Hypothalamus (tissue), 51 donors: ENCODE measurements around the gene ULK3.

Experiments used
- DNase-seq, 51 donors: peaks; one replicate each; lab custom pipeline; 2025; lab: John Stamatoyannopoulos, UW

ULK3 gene

DNA sequence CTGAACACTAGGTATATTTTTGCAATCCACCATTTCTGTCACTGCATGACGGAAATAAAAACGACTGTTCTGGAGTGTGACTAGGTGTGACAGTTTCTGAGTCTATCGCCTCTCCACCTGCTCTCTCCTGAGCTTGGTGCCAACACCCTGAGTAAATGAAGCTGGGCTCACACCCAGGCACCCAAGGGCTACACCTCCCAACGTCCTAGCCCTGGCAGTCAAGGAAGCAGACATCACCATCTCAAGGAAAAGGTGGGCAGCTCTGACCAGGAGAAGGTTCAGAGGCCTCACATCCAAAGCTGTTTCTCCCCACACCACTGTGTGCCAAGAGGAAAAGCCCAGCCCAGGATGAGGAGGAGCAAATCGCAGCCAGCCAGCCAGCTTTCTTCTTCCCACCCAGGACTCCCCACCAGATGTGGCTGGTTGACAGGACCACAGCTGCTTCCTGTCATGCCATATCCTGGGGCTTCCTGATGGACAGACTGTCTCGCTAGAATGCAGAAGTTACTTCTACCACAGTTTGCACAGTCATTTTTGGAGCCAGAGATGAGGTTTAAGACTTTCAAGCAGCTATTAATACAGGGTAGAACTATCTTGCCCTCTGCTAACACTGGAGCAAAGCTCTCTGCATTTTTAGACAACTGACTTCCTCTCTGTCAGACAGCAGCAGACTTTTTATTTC lies 26.9 kb upstream of the ULK3 start:
- peak in 31 of 51 donors; percentile 3 to 53 (median 24) for DNase-seq

DNA sequence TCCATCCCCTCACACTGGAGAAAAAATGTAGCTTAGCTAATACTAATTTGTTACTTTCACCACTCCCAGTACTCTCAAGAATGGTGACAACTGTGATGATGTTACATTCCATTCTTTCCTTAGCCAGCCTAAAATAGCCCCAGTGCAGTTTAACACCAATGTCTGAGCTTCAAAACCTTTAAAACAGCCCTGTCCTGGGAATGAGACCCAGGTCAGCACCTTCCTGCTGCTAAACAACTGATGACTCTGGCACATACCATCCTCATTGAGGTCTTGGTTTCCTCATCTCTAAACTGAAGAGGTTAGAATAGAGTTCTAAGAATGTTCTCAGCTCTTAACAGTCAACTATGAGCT lies 26.4 kb upstream of the ULK3 start:
- DNase-seq, result no peak

DNA sequence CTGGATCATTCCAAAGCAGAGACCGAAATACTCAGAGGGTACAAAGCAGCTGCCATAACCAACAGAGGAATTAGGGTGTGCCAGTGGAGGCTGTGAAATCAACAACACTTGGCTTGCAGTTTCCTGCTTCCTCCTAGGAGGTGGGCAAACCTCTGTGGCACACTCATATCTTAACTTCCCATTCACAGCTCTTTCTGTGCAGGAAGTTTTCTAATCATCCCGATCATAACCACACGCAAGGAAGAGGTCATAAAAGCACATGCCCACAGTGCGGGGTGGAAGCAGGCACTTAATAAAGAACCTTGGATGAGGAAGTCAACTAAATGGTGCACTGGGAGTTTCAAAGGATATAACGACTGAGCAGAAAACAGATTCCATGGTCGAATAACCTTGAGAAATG lies 25.1 kb upstream of the ULK3 start:
- DNase-seq, result peak in 1 of 51 donors; percentile 13

DNA sequence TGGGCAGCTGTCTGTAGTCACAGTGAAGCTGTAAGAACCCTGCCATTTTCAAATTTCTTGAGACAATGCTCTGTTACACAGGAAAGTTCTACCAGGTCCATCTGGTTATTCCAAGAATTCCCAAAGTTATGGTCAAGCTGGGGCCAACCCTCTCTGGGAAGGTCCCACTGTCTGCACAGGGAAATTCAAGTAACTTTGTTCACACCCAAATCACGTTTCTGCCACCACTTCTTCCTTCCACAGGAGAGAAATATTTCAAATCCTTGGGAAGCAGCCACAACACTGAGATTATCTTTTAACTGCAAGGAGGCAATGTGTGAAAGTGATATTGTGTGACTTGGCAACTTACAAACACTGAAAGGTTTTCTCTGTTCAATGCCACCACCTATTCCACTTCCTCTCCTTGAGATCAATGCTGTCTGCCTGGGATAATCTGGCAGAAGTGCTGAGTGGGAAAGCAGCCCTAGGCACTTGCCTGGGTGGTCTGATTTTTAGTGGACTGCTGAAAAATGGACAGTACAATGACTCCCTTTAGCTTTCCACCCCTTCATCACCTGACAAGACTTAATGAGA lies 24.6 kb upstream of the ULK3 start:
- no peak for DNase-seq

DNA sequence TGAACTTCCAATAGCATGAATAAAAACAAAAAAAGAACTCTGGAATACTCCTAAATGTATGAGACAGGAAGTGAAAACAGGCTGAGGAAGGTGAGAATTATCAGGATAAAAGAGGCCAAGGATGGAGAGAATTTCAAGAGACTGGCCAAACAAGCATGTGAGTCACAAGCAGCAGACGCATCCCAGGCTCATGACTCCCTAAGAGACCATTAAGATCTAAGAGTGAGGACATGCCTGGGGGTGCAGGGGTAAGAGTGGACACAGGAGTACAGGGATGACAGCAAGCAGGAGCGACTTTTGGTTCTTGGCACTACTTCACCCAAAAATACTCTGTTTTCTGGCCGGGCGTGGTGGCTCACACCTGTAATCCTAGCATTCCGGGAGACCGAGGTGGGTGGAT lies 23.1 kb upstream of the ULK3 start:
- no peak for DNase-seq

DNA sequence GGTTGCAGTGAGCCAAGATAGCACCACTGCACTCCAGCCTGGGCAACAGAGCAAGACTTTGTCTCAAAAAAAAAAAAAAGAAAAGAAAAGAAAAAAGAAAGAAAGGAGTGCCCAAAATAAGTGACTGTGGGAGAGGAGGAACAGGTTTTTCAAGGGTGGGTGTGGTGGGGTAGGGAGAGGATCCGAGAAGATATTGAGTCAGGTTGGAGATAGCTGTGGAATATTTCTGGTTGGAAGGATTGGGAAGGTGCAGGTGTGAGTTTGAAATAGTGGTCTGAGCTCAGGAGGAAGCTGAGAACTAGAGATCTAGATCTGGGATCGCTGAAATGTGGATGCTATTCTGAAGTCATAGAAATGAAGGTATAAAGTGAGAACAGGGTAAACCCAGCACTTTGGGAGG lies 22.4 kb upstream of the ULK3 start:
- no peak for DNase-seq

DNA sequence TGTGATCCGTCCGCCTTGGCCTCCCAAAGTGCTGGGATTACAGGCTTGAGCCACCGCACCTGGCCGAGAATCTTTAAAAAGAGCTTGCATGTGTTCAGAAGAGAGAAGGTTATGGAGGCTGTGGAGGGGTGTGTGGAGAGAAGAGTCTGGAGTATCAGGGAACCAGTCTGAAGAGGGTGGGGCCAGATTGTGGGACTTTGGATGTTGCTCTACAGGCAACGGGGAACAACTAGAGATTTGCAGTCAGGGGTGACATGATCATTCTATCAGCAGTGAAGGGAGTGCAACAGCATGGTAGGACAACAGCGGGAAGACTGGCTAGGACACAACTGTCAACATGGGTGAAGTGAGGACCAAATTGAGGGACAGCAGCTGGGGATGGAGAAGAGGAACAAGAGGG lies 21.3 kb upstream of the ULK3 start:
- DNase-seq, result no peak

DNA sequence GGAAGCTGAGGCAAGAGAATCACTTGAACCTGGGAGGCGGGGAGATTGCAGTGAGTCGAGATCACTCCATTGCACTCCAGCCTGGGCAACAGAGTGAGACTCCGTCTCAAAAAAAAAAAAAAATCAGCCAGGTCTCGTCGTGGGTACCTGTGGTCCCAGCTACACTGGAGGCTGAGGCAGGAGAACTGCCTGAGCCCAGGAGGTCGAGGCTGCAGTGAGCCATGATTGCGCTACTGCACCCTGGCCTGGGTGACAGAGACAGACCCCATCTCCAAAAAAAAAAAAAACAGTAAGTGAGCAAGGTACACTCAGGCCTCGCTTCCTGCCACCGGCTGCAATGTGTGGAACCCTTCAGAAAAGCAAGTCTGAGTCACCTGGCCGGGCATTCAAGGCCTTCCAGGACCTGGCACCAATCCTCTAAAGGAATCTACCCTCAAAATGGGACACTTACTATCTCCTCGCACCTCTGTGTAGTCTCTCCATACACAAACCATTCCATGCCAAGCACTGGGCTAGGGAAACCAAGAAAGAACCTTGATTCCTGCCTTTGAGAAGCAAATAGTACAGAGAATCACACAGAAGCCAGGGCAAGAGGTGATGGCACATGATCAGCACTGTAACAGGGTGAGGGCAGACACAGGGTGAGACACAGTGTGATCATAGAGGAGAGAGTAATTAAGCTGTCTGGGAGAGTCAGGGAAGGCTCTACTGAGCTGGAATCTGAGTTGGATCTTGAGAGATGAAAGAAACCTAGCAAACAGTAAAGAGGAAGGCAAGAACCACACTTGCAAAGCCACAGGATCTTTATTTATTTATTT lies 20.5 kb upstream of the ULK3 start:
- DNase-seq, result no peak

DNA sequence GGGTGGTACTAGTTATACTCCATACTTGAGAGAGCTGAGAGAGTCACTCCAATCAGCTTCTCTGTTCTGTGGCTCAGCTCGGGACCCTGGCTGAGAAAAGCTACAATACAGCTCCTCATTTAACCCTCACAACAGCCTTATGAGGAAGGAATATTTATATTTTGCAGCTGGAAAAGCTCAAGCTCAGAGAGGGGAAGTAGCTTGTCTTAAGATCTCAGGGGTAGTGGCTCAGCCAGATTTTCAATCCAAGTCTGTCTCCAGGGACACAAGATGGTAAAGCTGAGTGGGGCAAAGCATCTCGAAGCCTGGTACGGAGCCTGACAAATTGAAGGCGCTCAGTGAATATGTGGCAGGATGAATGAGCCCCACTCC lies 15.4 kb upstream of the ULK3 start:
- no peak for DNase-seq

DNA sequence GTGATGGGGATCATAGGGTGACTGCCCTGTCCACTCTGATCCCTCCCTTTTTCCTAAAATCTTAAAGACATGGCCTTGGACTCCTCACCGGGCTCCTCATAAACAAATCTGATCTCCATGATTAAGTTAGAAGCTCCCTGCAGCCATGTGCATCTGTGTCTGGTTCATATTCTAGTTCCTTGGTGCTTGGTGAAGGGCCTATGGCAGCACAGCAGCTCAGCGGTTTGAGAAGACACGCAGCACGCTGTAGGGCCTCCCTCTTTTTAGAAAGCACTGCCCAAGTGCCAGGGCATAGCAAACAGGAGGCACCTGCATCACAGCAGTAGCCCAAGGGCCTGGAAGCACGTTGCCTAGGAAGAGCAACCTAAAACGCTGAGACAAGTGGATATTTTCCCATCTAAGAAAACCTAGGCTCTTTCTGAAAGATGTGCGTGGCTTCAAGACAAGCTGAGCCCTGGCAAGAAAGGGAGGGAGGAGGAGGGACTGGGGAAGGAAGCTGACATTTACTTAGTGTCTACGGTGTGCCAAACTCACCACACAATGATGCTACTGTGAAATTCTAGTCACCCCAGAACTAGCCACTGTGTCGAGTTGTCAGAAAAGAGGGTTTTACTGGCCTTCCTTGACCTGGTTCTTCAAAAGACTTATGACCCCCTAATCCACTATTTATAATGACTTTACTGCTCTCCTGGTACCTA lies 14.9 kb upstream of the ULK3 start:
- peak in 3 of 51 donors; percentile 9 to 23 (median 16) for DNase-seq

DNA sequence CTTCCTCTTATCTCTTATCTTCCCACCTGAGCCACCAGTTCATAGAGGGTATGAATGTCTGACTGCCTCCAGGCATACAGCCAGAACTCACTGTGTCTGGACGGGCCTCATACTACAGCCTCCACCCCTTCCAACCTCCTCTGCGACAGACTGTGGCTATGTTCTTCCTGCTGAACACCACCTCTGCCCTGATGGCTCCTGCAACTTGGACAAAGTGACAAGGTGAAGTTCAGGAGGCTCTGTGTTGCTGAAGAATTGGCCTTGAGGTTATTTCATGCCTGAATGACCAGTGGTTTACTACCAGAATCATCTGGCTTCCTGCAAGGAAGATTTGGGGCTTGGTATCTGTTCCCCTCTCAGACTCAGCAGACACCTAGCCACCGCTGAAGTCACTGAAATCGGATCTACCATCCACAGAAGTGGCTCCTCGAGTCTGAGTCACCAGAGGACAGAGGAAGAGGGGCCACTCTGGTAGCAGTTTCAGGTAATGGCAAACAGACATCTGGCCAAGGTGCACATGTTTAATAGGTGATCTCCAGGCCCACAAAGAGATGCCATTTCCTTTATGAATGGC lies 14.2 kb upstream of the ULK3 start:
- no peak for DNase-seq

DNA sequence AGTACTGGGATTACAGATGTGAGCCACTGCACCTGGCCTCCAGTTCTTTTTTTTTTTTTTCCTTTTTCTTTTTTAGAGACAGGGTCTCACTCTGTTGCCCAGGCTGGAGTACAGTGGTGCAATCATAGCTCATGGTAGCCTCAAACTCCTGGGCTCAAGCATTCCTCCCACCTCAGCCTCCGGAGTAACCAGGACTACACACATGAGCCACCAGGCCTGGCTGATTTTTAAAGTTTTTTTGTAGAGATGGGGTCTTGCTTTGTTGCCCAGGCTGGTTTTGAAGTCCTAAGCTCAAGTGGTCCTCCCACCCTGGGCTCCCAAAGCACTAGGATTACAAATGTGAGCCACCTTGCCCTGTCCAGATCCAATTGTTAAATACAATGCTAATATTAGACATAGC lies 13.6 kb upstream of the ULK3 start:
- no peak for DNase-seq

DNA sequence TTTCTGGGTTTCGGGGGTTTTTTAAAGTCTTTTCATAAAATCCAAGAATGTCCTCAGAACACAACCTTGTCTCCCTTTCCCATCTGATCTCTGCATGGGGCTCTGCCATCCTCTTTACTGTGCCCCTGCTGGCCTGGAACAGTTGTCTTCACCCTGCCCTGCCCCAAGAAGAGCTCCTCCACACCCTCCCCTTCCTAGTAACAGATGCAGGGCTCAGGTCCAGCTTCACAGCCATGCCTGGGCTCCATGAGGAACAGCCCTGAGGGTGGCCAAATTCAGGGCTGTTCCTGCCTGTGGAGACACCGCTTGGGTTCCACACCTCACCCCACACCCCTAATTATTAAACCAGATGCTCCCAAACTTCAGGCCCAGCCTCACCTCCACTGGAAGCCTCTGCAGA lies 12.9 kb upstream of the ULK3 start:
- DNase-seq, result no peak

DNA sequence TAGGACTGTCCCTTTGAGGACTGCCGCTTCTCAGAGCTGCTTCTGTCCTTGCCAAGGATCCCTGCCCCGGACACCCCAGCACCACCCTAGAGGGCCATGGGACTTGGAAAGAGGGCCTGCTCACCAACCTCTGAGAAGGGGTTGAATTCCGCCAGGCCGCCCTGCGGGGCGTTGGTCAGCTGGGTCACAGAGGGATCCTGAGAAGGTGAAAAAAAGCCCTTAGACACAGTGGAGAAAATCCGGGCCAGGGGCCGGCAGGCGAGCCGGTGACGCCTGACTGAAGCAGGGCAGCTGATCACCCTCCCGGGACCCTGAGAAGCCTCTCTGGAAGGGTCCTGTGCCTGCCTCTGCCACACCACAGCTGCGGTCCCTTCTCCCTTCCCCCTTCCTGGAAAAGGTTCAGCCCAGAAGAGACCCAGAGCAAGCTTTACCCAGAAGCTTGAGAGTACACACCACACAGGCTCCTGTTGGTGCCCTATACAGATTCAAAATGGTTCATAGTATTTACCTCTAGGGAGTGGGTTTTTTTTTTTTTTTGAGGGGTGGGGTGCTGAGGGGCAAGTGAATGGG lies 11.6 kb upstream of the ULK3 start:
- DNase-seq, result no peak

DNA sequence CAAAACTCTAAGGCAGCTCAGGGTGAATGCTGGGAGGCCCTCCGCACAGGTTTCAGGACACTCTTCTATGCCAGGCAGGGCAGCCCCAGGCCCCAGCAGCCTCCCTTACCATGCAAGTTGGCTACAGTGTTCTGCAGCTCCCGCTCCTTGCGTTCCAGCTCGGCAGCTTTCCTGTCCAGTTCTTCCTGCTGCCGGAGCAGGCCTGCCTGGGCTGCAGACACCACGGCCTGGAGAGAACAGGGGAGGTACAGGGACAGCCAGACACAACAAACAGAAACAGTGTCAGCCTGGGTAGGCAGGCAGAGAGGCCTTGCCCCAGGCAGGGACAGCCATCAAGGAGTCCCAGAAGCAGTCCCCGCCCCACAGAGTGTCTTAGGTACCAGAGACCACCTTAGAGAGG lies 9.0 kb upstream of the ULK3 start:
- no peak for DNase-seq

DNA sequence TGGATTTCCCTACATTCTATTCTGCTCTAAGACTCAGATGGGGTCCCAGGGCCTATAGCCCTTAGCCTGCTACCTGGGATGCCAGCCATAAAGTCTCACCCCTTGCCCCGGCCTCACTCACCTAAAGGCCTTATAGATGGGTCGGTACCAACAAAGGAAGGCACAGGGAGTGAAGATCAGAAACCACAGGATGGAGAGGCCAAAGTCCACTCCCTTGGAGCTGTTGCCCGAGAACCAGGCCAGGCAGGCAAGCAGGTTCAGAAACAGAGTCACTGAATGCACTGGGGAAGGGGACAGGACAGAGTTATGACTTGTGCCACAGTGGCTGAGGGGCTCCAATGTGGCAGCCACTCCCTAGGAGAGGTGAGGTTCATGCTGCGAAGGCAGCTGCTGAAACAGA lies 7.4 kb upstream of the ULK3 start:
- no peak for DNase-seq

DNA sequence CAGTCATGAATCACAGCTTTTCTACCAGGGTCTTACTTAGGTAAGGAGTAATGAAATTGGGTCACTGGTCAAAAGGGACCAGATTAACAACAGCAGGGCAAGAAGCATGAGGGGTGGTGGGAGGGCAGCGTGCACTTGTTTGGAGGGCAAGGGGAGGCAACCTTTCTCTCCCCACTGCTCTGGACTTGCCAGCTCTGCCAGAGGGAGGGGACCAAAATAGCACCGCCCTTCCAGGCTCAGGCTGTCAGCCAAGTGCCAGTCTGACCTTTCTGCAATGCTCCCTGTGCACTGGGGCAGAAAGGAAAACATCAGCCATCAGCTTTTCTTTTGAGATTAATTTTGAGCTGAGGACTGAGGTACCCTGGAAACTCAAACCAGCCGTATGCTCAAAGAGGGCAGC lies 4.5 kb upstream of the ULK3 start:
- peak in 7 of 51 donors; percentile 7 to 41 (median 24) for DNase-seq

DNA sequence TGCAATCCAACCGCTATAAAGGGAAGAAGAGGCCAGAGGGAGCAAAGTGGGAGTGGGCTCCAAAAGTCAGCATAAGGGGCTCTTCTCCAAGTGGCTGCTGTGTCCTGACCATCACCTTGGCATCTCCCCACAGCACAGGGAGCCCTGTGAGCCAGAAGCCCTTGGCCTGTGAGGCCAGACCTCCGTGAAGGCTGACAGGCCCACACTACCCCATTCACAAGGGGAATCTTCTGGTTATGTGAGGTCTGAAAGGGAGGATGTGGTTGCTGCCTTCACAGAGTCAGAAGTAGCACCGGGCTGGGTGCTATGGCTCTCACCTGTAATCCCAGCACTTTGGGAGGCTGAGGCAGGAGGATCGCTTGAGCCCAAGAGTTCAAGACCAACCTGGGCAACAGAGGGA lies 2.6 kb upstream of the ULK3 start:
- DNase-seq, result no peak

DNA sequence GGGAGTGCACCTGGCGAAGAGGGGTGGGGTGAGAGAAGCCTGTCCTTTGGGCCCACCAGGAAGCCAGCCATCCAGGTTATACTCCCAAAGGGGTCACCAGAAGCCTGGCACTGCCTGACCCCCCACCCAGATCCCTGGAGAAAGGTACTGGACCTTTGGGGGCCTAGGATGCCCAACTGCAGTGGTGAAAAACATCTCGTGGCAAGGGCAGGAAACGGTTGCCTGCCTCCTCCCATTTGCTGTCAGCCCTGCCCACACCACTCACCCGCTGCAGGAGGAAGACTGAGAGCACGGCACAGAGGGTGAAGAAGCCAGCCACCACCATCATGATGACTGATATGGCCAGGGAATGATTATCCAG lies 2.2 kb upstream of the ULK3 start:
- no peak for DNase-seq

DNA sequence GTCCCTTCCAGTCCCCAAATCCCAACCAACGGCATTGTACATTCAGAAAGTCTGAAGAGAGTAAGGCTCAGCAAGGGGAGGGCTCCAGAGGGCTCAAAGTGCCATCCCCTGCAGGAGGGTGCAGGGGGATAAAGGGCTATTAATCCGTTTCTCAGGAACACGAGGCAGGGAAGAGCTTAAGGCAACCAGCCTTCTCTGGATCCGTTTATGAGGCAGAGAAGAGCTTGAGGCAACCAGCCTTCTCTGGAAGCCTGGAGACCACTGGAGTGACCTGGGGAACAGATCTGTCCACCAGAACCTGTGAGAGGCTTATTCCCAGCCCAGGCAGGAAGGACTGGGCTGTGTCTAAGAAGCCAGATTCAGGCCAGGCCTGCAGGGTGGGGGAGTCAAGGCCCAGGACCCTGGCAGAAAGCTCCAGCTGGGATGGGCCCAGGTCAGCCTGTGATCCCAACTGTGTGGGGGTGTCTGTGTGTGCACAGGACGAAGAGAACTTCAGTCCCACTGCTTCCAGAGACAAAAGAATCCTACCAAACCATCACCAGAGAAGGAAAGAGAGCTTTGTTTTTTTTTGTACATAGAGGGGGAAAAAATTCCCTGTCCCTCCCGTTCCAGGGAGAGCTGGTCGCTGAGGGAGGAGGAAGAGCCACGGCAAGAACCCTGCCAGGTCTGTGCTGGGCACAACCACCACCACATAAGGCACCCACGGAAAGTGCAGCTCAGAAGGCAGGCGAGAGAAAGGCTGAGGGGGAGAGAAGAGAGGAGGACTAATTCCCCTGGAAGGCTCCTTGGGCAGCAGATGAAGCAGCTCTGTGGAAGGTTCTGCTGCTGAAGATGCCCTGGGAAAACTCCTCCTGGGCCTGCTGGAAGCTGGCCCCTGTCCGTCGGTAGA lies 1.6 kb upstream of the ULK3 start:
- no peak for DNase-seq
